NCI-H1694 treated with DMSO at 0.1 percent for 48 hours (cell line): ENCODE data around the gene KRT78.

ENCODE experiments used
- DNase-seq: peaks from one replicate; lab custom pipeline; 2025; lab: John Stamatoyannopoulos, UW

The KRT78 gene

DNA sequence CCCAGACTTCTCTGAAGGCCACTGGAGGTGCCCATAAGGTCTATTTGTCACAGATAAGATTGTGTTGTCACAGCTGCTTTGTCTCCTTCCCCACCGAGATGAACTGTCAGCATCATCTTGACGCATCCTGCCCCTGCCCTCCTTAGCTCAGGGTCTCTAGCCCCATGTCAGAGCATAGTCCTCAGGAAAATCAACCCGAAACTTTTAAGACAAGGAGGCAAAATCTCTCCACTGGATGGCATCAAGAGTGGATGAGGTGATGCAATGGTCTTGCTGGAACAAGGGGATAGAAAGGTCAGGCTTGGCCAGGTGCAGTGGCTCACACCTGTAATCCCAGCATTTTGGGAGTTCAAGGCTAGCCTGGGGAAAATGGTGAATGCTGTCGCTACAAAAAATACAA is 22.8 kb downstream of the KRT78 start:
- no peak for DNase-seq

GRCh38 chr12:52824741-52825410 is 23.9 kb downstream of the KRT78 start:
- DNase-seq: no peak

- no peak for DNase-seq
Measured at GRCh38 chr12:52823761-52824450, 24.9 kb downstream of the KRT78 start.

- no peak for DNase-seq
Measured at GRCh38 chr12:52822771-52823510, 25.9 kb downstream of the KRT78 start.

GRCh38 chr12:52821826-52822660 is 26.8 kb downstream of the KRT78 start:
- DNase-seq: no peak

GRCh38 chr12:52821071-52821730 is 27.6 kb downstream of the KRT78 start:
- no peak for DNase-seq

DNA sequence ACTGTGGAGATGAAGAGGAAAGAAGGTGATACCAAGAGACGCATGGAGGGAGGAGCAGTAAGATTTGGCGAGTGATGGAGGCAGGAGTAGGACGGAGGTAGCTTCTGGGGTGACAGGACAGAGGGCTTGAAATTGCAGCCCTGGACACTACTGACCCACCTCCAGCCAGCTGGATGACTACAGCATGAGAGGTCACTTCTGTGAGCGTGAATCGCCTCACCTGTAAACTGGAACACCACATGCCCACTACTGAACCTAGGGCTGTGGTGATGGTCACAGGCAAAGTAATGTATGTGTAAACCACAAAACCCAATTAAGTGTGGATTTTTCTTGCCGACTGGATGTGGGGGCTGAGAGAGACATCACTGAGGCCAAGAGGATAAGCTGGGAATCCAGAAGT is 28.3 kb downstream of the KRT78 start:
- no peak for DNase-seq

GRCh38 chr12:52819731-52820510 is 28.9 kb downstream of the KRT78 start:
- no peak for DNase-seq

- no peak for DNase-seq
Measured at GRCh38 chr12:52818887-52819420, 29.8 kb downstream of the KRT78 start.

GRCh38 chr12:52818388-52818787 is 30.4 kb downstream of the KRT78 start:
- DNase-seq: no peak

- DNase-seq: no peak
Measured at GRCh38 chr12:52817699-52818238, 31.0 kb downstream of the KRT78 start.

DNA sequence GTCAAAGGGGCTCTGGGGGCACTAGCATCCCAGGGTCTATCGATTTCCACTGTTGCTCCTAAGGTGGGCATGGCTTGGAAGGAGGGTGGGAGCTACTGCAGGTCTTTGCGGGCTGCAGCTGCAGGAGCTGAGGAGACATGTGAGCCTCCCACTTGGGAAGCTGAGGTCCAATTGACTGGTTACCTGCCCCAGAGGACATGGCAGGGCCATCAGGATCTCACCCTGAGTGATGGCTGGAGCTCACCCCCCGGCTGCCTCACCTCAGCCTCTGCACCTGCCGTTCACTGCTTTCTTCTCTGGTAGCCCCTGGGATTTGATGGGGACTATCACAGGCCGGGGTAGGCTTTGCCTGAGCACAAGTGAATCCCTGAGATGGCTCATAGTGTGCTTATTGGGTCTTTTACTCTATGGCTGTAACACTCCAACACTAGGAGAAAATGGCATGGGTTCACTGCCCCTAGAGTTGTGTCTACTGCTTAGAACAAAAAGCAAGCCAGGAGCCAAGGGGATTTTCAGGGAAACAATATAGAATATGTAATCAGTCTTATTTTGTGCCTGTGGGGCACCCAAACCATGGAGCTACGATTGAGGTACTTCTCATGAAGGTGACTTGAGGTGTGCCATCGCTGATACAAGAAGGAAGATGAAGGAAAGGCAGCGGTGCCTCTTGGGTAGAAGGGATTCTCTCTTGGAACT is 31.6 kb downstream of the KRT78 start:
- no peak for DNase-seq

GRCh38 chr12:52815676-52816588 is 32.9 kb downstream of the KRT78 start:
- DNase-seq: no peak

- DNase-seq: no peak
Measured at GRCh38 chr12:52815161-52815560, 33.6 kb downstream of the KRT78 start.

- no peak for DNase-seq
Measured at GRCh38 chr12:52814710-52815155, 34.1 kb downstream of the KRT78 start.

- DNase-seq: no peak
Measured at GRCh38 chr12:52813885-52814709, 34.7 kb downstream of the KRT78 start, which contains the start of gene KRT4. Gene KRT4 (minus strand): TSS chr12:52814116. CDS start chr12:52814058, 58 bp downstream.

- DNase-seq: no peak
Measured at GRCh38 chr12:52813203-52813819, 35.5 kb downstream of the KRT78 start.
